Upper lobe of right lung (tissue), 1 donor: ENCODE data around the gene ANKS1A. TPM values are rescaled to one million over a fixed set of nuclear protein-coding genes. Genes with fewer than 3 reads are reported as not detected.
A peak's percentile ranks its signal among the peaks of the same experiment; 100 is the strongest.

Source experiments
- ATAC-seq: fragments of 200-7000 bp; cut with Tn5 transposase; one replicate; pipeline ENCODE4 v1.9.1; 2020; ENCODE audit warnings: mild to moderate bottlenecking, moderate library complexity
- DNase-seq: peaks from one replicate; pipeline ENCODE4 v3.0.0-alpha.2; 2020
- H3K27ac ChIP-seq: fragments of 200-600 bp; one replicate; pipeline ENCODE4 v1.8.0; 2022
- H3K27me3 ChIP-seq: fragments of 200-600 bp; one replicate; pipeline ENCODE4 v1.8.0; 2022; ENCODE audit warnings: mild to moderate bottlenecking
- H3K36me3 ChIP-seq: fragments of 200-600 bp; one replicate; pipeline ENCODE4 v1.8.0; 2022
- H3K4me1 ChIP-seq: fragments of 200-600 bp; one replicate; pipeline ENCODE4 v1.8.0; 2022
- H3K4me3 ChIP-seq: fragments of 200-600 bp; one replicate; pipeline ENCODE4 v1.8.0; 2022; ENCODE audit warnings: mild to moderate bottlenecking
- H3K9me3 ChIP-seq: fragments of 200-600 bp; one replicate; pipeline ENCODE4 v1.8.0; 2022
- intact Hi-C: fragments of 100-400 bp; cut with DNase I; formaldehyde crosslinking; loops from one replicate; pipeline ENCODE4 v1.11.0; 2022
- total RNA-seq: library from RNA; stranded (reverse); fragmentation: NEBNext Ultra II Directional; extraction: Animal tissue kit (Norgen Biotek cat#: 25700); gene quantifications from one replicate; pipeline ENCODE4 v1.2.1, GENCODE V29; 2021
- TF ChIP-seq, protein P1 (sequence below): fragments of 200-600 bp; IDR thresholded peaks from one replicate; pipeline ENCODE4 v1.8.0; 2022; ENCODE audit warnings: antibody characterized with exemption
- donor health status: DM: no; HTN: yes; CAD: no; lungs with severe emphysema.

Gene ANKS1A
- total RNA-seq, 1 donor from 2014 or later: 59.0 TPM

DNA sequence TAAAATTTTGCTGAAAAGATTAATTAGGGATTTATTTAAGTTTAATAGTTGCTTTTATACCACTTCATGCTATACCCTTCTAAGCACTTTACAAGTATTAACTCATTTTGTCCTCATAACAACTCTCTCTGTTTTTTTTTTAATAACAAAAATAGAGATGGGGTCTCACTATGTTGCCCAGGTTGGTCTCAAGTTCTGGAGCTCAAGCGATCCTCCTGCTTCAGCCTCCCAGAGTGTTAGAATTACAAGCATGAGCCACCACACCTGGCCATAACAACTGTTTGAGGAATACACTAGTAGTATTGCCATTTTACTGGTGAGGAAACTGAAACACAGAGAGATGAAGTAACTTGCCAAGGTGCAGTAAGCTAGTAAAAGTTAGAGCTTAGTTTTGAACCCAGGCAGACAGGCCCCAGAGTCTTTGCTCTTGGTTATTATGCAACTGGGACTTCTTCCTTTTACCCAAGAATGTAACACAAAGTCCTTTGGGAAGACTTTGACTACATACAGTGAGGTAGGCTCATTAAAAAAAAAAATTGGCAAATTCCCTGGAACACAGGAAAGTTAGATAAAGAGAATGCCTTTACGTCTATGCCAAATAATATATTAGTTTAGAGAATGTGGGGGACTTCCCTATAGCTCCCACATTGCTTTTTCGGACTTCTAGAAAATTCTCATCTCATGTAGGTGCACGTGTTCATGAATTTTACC, 11.4 kb downstream of the ANKS1A start:
- Histone ChIP-seq H3K4me1 (peaks cover 10% of the 10 kb centered on the region), H3K4me3 (no peak overlapping the region), H3K9me3 (no peaks in the 10 kb centered on the region), H3K27me3 (no peaks in the 10 kb centered on the region), H3K27ac (peak overlapping the region; percentile 26), H3K36me3 (no peaks in the 10 kb centered on the region)
- DNase-seq (no peak), ATAC-seq (no peak)
- TF ChIP-seq, protein P1, sequence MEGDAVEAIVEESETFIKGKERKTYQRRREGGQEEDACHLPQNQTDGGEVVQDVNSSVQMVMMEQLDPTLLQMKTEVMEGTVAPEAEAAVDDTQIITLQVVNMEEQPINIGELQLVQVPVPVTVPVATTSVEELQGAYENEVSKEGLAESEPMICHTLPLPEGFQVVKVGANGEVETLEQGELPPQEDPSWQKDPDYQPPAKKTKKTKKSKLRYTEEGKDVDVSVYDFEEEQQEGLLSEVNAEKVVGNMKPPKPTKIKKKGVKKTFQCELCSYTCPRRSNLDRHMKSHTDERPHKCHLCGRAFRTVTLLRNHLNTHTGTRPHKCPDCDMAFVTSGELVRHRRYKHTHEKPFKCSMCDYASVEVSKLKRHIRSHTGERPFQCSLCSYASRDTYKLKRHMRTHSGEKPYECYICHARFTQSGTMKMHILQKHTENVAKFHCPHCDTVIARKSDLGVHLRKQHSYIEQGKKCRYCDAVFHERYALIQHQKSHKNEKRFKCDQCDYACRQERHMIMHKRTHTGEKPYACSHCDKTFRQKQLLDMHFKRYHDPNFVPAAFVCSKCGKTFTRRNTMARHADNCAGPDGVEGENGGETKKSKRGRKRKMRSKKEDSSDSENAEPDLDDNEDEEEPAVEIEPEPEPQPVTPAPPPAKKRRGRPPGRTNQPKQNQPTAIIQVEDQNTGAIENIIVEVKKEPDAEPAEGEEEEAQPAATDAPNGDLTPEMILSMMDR: no peak
- intact Hi-C loops: no loop called here

DNA sequence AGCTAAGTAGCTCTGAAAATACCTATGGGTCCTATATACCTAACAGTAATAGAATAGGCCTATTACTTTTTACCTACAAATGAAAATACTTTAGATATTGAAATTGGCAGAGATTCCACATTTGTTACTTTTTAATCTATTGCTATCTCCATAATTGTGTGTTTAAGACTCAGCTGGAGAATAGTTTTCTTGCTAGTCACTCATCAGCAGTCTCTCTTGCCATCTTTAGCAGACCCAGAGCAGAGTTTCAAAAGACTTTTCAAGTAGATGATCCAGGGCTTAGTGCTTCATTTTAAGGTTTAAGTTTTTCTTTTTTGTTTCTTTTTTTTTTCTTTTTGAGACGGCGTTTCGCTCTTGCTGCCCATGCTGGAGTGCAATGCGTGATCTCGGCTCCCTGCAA, 12.9 kb downstream of the ANKS1A start:
- Histone ChIP-seq H3K27me3 (no peaks in the 10 kb centered on the region), H3K36me3 (no peaks in the 10 kb centered on the region), H3K4me1 (peaks cover 7% of the 10 kb centered on the region), H3K9me3 (no peaks in the 10 kb centered on the region), H3K4me3 (no peak overlapping the region), H3K27ac (no peak overlapping the region)
- intact Hi-C loops: no loop called here
- ATAC-seq (no peak), DNase-seq (no peak)
- TF ChIP-seq, protein P1: no peak

DNA sequence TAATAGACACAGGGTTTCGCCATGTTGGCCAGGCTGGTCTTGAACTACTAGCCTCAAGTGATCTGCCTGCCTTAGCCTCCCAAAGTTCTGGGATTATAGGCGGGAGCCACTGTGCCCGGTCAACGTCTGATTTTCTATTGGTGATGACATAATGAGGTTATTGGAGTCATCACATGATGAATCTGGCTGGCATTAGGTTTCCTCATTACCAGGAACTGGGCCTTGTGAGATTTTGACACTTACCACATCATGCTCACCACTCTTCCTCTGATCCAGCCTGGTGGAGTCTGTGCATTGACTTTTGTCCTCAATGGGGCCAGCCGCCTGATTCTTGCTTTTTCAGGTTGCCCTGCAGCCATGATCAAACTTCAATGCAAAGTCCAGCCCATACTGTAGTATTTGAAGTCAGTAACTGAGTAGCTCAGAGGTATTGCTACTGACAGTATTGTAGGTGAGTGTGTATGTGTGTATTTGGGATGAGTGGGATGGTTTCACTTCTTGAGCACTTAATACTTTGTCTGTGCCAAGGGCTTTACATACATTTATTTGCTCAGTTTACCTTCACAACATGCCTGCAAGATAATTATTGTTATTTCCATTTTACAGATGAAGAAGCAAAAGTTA, 16.0 kb downstream of the ANKS1A start:
- DNase-seq: no peak
- peak; percentile 85 for ATAC-seq
- Histone ChIP-seq H3K27me3 (no peaks in the 10 kb centered on the region), H3K27ac (no peak overlapping the region), H3K4me3 (no peak overlapping the region), H3K4me1 (no peaks in the 10 kb centered on the region), H3K36me3 (no peaks in the 10 kb centered on the region), H3K9me3 (no peaks in the 10 kb centered on the region)
- intact Hi-C loops: no loop called here
- TF ChIP-seq, protein P1: no peak

DNA sequence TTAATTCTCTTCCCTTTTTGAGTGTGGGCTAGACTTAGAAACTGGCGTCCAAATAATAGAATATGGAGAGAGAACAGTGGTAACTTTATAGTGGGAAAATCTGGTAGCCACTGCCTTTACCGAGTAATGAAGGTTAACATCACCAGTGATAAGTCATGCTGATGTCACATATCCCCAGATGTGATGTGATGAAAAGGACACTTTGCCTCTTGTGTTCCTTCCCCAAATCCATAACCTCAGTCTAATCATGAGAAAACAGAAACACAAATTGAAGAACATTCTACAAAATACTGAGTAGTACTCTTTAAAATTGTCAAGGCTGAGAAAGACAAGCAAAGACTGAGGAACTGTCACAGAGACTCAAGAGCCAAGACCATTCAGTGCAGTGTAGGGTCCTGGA, 17.8 kb downstream of the ANKS1A start:
- H3K9me3 ChIP-seq: no peaks in the 10 kb centered on the region
- DNase-seq: no peak
- no peaks in the 10 kb centered on the region for H3K4me1 ChIP-seq
- intact Hi-C loops: no loop called here
- ATAC-seq: no peak
- H3K27ac ChIP-seq: no peak overlapping the region
- H3K36me3 ChIP-seq: no peaks in the 10 kb centered on the region
- no peak overlapping the region for H3K4me3 ChIP-seq
- TF ChIP-seq, protein P1: no peak
- H3K27me3 ChIP-seq: no peaks in the 10 kb centered on the region

DNA sequence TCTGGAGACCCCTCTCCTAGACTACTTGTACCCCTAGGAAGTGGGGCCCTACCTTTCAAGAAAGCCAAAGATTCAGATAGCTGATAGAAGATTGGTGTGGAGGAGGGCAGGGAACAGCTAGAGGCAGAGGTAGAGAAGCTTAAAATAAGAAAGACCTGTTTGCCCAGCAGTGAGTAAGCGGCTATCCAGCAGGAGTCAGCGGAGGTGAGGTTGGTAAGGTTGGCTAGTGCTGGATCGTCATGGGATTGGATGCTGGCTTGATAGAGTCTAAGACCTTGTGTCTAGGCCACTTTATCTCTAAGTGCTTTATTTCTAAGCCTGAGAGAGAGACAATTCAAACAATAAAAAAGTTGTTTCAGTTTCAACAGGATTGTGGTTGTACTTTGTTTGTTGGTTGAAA, 19.1 kb downstream of the ANKS1A start:
- TF ChIP-seq, protein P1: no peak
- no peaks in the 10 kb centered on the region for H3K27me3 ChIP-seq
- H3K9me3 ChIP-seq: no peaks in the 10 kb centered on the region
- no peak overlapping the region for H3K27ac ChIP-seq
- intact Hi-C loops: no loop called here
- no peak overlapping the region for H3K4me3 ChIP-seq
- no peaks in the 10 kb centered on the region for H3K36me3 ChIP-seq
- DNase-seq (no peak), ATAC-seq (peak; percentile 8)
- H3K4me1 ChIP-seq: peaks cover 10% of the 10 kb centered on the region
